OCI-LY3 (cell line): ENCODE data around the gene XYLB.
A peak's percentile ranks its signal among the peaks of the same experiment; 100 is the strongest.
"Not testable (repeated sequence)": the region's sequence is repeated elsewhere in the genome, so short reads cannot be mapped to it uniquely, and the experiment has no call there.

ENCODE experiments used
- H2AFZ ChIP-seq: fragments of 200-600, 300-600 bp; shearing (Covaris generic); 2 replicates; pipeline ENCODE4 v1.6.0; 2014; ENCODE audit warnings: antibody characterized with exemption, low read depth, low read length
- H3K27ac ChIP-seq: fragments of 200-600, 300-600 bp; sonication (generic); 2 replicates; pipeline ENCODE4 v1.5.1; 2014; ENCODE audit warnings: mild to moderate bottlenecking, low read length, moderate library complexity, mixed read lengths
- H3K27me3 ChIP-seq: fragments of 200-600, 300-600 bp; sonication (generic); 2 replicates; pipeline ENCODE4 v1.6.1; 2014; ENCODE audit warnings: low read depth, low read length, mixed read lengths
- H3K36me3 ChIP-seq: fragments of 200-600, 300-600 bp; sonication (generic); replicated peaks from 2 replicates; pipeline ENCODE3; 2014; ENCODE audit warnings: low read depth, low read length, mixed read lengths
- H3K4me1 ChIP-seq: fragments of 300-600, 200-600 bp; sonication (generic); 2 replicates; pipeline ENCODE4 v1.6.1; 2014; ENCODE audit warnings: low read length, mixed read lengths
- H3K4me2 ChIP-seq: fragments of 200-600, 300-600 bp; sonication (generic); 2 replicates; pipeline ENCODE4 v1.6.1; 2014; ENCODE audit warnings: low read length, mixed read lengths
- H3K4me3 ChIP-seq: fragments of 300-600, 200-600 bp; sonication (generic); 2 replicates; pipeline ENCODE4 v1.5.1; 2014; ENCODE audit warnings: antibody characterized with exemption, mild to moderate bottlenecking, low read length, moderate library complexity
- H3K79me2 ChIP-seq: fragments of 300-600, 200-600 bp; shearing (Covaris generic); 2 replicates; pipeline ENCODE4 v1.6.1; 2014; ENCODE audit warnings: mild to moderate bottlenecking, low read length, mixed read lengths
- H3K9ac ChIP-seq: fragments of 300-600, 200-600 bp; shearing (Covaris generic); 2 replicates; pipeline ENCODE4 v1.6.0; 2014; ENCODE audit warnings: mild to moderate bottlenecking, low read length, moderate library complexity
- H3K9me3 ChIP-seq: fragments of 200-600, 300-600 bp; shearing (Covaris generic); 2 replicates; pipeline ENCODE4 v1.6.1; 2014; ENCODE audit warnings: low read length, mixed read lengths; ENCODE audit not compliant: insufficient read depth
- H4K20me1 ChIP-seq: fragments of 200-600, 300-600 bp; sonication (generic); 2 replicates; pipeline ENCODE4 v1.6.1; 2016; ENCODE audit warnings: low read length, mixed read lengths; ENCODE audit not compliant: insufficient read depth
- EZH2phosphoT487 ChIP-seq: fragments of 200-600 bp; shearing (Covaris generic); IDR thresholded peaks from 2 replicates; pipeline ENCODE4 v1.6.1; 2018; ENCODE audit warnings: antibody characterized with exemption, mixed run types, low read depth
- TF ChIP-seq, protein P1 (sequence below): fragments of 200-600, 300-600 bp; sonication (generic); IDR thresholded peaks from 2 replicates; pipeline ENCODE4 v1.5.1; 2014; ENCODE audit warnings: antibody characterized with exemption, low read length, low read depth

The XYLB gene

DNA sequence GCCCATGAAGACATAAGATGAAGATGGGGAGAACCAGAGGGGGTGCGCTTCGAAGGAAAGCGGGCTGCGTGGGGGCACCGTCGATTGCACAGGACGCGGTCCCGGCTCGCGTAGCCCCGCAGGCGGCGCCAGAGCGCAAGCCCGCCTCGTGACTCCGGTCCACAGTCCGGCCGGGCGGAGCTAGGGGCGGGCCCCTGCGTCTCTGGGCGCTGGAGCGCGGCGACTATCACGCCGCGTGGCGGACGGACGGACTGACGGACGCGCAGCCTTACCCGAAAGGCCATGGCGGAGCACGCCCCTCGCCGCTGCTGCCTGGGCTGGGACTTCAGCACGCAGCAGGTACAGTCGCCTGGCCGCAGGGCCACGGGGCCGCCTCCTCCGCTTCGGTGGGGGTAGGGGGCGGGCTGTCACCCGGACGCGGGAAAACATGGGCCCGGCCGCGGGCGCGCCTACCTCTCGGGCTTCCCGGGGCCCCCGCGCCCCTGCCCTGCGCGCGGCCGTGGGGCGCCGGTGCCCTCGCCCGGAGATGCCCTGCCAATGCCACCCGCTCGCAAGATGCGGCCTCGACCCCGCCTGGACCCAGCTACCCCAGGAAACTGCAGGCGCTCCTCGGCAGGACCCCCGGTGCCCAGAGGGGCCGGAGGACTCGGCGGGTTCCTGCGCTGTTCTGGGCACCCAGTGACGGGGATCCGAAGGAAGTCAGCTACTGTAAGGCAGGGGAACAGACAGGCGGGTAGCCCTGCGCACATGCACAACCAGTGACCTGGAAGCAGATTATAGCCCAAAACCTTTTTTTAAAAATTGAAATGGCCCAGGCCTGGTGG, at the start of gene XYLB:
XYLB (plus strand) TSS at position 199 of the 824 bp plus-strand sequence; CDS start at position 283, 84 bp downstream.
- peak within 1 kb of the TSS; percentile 14; the same call in 1 of the 2 replicates for H3K27ac ChIP-seq
- H3K4me3 ChIP-seq: peak within 1 kb of the TSS; percentile 84
- H3K9me3 ChIP-seq: 0 out of 2 replicates have a peak, but pooled peaks cover 5% of the 10 kb centered on the region
- peak within 1 kb of the TSS; percentile 79 for H2AFZ ChIP-seq
- H3K4me2 ChIP-seq: peak within 1 kb of the TSS; percentile 76
- H3K9ac ChIP-seq: peak within 1 kb of the TSS; percentile 88
- H4K20me1 ChIP-seq: no peaks in the 10 kb centered on the region
- no peaks in the 10 kb centered on the region for H3K27me3 ChIP-seq
- TF ChIP-seq, protein P1, sequence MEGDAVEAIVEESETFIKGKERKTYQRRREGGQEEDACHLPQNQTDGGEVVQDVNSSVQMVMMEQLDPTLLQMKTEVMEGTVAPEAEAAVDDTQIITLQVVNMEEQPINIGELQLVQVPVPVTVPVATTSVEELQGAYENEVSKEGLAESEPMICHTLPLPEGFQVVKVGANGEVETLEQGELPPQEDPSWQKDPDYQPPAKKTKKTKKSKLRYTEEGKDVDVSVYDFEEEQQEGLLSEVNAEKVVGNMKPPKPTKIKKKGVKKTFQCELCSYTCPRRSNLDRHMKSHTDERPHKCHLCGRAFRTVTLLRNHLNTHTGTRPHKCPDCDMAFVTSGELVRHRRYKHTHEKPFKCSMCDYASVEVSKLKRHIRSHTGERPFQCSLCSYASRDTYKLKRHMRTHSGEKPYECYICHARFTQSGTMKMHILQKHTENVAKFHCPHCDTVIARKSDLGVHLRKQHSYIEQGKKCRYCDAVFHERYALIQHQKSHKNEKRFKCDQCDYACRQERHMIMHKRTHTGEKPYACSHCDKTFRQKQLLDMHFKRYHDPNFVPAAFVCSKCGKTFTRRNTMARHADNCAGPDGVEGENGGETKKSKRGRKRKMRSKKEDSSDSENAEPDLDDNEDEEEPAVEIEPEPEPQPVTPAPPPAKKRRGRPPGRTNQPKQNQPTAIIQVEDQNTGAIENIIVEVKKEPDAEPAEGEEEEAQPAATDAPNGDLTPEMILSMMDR: peak; percentile 76
- no peak for TF ChIP-seq EZH2phosphoT487
- peaks cover 22% of the 10 kb centered on the region for H3K4me1 ChIP-seq
- peaks cover 28% of the 10 kb centered on the region for H3K36me3 ChIP-seq
- peaks cover 36% of the 10 kb centered on the region for H3K79me2 ChIP-seq

DNA sequence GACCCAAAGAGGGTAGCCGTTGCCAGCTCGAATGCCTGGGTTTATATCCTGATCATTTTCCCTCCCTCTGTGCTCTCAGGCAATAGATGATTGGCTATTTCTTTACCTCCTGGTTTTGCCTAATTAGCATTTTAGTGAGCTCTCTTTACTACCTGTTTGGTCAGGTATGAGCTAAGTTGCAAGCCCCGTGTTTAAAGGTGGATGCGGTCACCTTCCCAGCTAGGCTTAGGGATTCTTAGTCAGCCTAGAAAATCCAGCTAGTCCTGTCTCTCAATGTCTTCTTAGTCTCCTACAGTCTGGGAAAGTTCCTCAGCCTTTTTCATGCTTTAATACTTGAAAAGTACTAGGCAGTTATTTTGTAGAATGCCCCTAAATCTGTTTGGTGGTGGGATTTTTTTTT, 49.5 kb upstream of the XYLB start:
- not testable (repeated sequence) for H3K4me1 ChIP-seq, H3K9me3 ChIP-seq, H4K20me1 ChIP-seq, H3K9ac ChIP-seq, H3K79me2 ChIP-seq, H3K27ac ChIP-seq, H2AFZ ChIP-seq, H3K4me3 ChIP-seq, H3K27me3 ChIP-seq, H3K4me2 ChIP-seq, H3K36me3 ChIP-seq

DNA sequence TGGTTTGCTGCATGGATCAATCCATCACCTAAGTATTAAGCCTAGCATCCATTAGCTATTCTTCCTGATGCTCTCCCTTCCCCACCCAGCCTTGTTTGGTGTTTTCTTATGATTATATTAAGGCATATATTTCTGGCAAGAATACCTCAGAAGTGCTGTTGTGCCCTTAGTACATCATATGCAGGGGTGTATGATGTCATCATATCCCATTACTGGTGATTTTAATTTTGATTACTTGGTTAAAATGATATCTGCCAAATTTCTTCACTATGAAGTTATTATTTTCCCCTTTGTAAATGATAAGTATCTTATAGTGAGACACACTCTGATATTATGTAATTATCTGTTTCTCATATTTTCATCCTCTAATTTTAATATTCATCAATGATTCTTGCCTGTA, 49.0 kb upstream of the XYLB start:
- no peak overlapping the region for H3K4me2 ChIP-seq
- peaks cover 3% of the 10 kb centered on the region; the same call in 1 of the 2 replicates for H3K27me3 ChIP-seq

DNA sequence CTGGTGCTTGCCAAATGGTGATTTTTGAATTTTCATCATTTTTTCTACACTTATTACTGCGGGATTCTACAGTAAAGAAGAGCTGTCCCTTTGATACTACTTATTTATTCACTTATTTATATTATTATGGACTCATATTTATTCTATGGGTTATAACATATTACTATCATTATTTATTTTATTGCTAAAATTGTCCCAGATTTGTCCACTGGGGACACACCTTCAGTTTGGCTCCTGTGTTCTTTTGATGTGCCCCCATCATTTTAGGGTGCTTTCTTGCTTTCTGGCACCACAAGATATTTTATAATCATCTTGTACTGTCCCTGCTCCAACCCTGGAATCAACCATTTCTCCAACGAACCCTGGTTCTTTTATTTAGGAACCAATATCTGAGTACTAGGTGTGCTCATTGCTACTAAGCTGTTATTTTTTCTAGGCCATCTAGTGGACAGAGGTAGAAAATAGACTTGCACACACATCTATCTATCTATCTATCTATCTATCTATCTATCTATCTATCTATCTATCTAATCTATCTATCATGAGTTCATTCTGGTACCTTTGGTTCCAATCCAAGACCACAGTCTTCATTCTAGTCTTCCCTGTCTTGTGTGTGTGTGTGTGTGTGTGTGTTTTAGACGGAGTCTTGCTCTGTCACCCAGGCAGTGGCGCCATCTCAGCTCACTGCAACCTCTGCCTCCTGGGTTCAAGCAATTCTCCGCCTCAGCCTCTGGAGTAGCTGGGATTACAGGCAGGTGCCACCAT, 48.5 kb upstream of the XYLB start:
- H3K4me2 ChIP-seq: no peak overlapping the region
- H2AFZ ChIP-seq: no peak overlapping the region
- no peak overlapping the region for H3K4me3 ChIP-seq
- no peaks in the 10 kb centered on the region for H4K20me1 ChIP-seq
- H3K9me3 ChIP-seq: no peaks in the 10 kb centered on the region
- TF ChIP-seq EZH2phosphoT487: no peak
- TF ChIP-seq, protein P1: peak; percentile 77
- no peak overlapping the region for H3K27ac ChIP-seq
- no peaks in the 10 kb centered on the region for H3K36me3 ChIP-seq
- H3K4me1 ChIP-seq: no peaks in the 10 kb centered on the region
- no peaks in the 10 kb centered on the region for H3K79me2 ChIP-seq
- no peak overlapping the region for H3K9ac ChIP-seq
- peaks cover 3% of the 10 kb centered on the region; the same call in 1 of the 2 replicates for H3K27me3 ChIP-seq

More for the DNA sequence above, 49.0 kb upstream of the XYLB start:
- Histone ChIP-seq H3K9ac (no peak overlapping the region), H4K20me1 (no peaks in the 10 kb centered on the region), H3K4me1 (no peaks in the 10 kb centered on the region), H3K36me3 (no peaks in the 10 kb centered on the region), H3K79me2 (no peaks in the 10 kb centered on the region), H3K9me3 (no peaks in the 10 kb centered on the region), H3K27ac (no peak overlapping the region), H2AFZ (no peak overlapping the region), H3K4me3 (no peak overlapping the region)
- no peak for TF ChIP-seq EZH2phosphoT487
- TF ChIP-seq, protein P1: no peak
